GM21423 (cell line): Measurements from ENCODE around the gene SLC4A2.

Source experiments
- ATAC-seq: cut with Tn5 transposase; IDR thresholded peaks from one replicate; pipeline ENCODE4 v1.9.1; 2021; ENCODE audit warnings: mild to moderate bottlenecking, moderate library complexity; ENCODE audit not compliant: unreplicated experiment

The SLC4A2 gene

DNA sequence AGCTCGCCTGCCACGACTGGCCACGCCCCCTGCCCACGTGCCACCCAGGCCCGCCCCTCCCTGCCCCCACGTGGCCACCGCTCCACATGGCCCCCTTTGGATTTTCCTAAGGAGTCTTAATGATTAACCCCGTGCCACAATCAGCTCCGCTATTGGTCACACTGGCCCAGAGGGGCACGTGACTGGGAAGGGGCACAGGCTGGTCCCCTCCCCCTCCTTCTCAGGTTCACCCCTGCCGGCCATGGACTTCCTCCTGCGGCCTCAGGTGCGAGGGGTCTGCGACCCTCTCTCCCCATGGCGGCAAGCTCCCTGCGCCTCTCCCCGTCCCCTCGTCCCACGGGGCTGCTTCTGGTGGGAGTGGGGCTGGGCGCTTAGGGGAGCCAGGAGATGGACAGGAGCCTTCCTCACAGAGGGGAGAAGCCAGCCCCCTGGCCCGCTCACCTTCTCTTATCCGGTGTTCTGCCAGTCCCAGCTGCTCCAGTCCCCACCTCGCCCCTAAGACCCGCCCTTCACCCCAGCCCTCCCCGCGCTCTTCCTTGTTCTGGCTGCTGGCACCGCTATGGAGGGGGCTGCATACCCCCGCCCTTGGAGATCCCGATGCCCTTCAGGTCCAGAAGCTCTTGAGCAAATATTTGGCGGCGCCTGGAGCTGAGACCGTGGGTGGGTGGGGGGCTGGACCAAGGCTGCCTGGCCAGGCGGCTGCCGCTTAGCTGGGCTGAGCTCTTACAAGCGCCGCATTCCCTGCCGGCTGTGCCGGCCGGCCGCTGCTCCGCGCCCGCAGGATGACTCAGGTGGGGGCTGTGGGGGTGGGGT, 3.2 kb downstream of the SLC4A2 start:
- no peak for ATAC-seq

DNA sequence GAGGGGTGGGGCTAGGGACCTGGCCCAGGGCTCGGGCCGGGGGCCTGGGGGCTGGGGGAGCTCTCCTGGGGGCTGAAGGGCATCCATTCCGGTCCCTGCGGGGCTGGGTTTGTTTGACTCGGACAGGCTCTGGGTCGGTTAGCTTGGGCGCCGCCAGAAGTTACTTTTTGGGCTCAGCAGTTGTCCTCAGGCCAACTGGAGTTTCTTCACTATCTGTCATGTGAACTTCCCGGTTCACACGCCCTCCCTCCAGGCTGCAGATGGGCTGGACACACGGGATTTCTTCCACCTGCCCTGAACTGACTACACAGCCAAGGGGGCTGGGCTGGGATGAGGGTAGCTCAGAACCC, 3.8 kb downstream of the SLC4A2 start:
- no peak for ATAC-seq

DNA sequence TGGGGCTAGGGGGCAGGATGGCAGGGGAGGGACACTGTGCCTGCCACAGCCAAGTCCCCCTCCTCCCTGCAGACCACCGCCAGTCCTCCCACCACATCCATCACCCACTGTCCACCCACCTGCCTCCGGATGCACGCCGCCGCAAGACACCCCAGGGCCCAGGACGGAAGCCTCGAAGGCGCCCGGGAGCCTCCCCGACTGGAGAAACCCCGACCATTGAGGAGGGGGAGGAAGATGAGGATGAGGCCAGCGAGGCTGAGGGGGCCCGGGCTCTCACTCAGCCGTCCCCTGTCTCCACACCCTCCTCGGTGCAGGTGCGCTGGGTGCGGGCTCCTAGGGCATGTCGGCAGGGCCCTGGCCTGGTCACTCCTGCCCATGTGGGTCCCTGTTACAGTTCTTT, 5.1 kb downstream of the SLC4A2 start:
- ATAC-seq, result no peak

DNA sequence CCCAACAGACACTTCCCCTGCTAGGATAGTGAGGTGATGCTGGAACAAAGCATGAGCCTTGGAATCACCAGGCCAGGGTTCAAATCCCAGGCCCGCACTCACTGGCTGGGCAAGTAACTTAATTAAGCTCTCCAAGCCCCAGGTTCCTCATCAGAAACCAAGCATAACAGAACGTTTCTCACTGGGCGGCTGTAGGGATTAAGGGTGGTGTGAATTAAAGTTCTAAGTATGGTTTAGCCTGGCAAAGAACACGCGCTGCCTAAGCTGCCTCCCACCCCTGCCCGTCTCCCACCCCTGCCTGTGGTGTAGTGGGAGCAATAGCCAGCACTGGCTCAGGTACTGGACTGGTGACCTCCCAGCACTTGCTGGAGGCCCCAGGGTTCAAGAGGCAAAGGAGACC, 5.6 kb downstream of the SLC4A2 start:
- ATAC-seq, result no peak

DNA sequence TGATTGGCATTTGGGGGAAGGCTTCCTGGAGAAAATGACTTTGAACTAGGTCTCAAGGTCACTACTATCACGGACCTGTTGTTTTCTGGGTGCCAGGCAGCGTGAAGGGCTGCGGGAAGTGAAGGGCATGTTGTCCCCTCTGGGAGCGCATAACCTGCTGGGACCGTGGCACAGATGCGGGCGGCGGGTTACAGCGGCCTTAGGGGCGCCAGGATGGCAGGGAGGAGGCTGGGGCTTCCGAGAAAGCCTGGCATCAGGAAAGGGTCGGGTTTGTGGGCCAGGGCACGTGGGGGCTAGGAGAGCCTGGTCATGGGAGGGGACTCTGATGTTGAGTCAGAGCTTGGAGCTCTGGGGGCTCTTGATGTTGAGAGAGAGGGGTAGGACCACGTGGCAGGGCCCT, 6.1 kb downstream of the SLC4A2 start:
- no peak for ATAC-seq

DNA sequence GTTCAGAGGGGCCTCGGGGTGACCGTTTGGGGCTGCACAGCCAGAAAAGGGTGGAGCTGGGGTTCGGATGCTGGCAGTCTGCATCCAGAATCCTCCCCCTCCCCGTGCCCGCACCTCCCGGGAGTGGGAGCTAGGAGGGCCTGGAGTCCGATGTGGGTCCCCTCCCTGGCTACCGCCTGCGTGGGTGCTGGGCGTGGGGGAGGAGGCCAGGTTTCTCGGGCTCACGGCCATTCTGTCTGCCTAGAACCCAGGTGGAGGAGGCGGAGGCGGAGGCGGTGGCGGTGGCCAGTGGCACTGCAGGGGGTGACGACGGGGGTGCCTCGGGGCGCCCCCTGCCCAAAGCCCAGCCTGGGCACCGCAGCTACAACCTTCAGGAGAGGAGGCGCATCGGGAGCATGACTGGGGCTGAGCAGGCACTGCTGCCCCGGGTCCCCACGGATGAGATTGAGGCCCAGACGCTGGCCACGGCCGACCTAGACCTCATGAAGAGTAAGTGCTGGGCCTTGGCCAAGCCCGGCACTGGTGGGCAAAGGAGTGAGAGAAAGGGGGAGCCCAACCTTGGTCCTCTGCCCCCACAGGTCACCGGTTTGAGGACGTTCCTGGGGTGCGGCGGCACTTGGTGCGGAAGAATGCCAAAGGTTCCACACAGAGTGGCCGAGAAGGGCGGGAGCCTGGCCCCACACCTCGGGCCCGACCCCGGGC, 7.0 kb downstream of the SLC4A2 start:
- ATAC-seq, result no peak

DNA sequence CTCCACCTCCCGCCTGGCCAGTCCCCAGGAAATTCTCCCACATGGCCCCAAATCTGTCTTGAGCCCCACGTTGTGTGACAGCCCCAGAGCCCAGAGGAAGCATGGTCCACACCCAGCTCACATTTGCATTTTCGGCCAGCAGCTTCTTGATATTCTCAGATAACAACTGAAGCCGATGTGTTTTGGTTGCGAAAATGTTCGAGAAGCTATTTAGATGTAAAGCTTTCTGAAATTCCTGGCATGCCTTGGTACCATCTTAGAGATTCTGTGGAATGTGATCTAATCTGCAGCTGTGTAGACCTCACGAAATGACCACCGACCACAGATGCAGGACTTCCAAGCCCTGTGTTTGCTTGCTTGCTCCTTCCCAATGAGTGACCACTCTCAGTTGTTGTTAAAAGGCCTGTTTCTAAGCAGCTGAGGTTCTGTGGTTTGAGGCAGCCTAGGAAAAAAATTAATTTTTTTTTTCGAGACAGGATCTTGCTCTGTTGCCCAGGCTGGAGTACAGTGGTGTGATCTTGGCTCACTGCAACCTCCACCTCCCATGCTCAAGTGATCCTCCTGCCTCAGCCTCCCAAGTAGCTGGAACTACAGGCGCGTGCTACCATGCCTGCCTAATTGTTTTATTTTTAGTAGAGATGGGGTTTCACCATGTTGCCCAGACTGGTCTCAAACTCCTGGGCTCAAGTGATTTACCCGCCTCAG, 8.8 kb downstream of the SLC4A2 start:
- ATAC-seq, result no peak

DNA sequence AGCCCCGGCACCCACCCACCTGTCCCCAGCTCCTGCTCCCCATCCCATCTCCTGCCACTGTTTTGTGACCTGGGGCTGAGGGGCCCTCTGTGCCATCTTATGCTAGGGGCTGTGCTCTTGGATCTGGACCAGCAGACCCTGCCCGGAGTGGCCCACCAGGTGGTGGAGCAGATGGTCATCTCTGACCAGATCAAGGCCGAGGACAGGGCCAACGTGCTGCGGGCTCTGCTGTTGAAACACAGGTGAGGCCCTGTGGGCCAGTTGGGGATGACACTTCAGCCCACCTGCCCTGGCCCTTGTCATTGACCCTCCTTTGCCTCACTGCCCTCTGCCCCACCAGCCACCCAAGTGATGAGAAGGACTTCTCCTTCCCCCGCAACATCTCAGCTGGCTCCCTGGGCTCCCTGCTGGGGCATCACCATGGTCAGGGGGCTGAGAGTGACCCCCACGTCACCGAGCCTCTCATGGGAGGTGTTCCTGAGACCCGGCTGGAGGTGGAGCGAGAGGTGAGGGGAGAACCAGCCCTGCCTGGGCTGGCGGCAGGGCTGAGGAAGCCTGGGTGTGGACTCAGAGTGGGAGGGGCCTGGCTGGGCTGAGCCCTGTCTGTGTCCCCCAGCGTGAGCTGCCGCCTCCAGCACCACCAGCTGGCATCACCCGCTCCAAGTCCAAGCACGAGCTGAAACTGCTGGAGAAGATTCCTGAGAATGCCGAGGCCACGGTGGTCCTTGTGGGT, 10.6 kb downstream of the SLC4A2 start:
- ATAC-seq, result no peak

DNA sequence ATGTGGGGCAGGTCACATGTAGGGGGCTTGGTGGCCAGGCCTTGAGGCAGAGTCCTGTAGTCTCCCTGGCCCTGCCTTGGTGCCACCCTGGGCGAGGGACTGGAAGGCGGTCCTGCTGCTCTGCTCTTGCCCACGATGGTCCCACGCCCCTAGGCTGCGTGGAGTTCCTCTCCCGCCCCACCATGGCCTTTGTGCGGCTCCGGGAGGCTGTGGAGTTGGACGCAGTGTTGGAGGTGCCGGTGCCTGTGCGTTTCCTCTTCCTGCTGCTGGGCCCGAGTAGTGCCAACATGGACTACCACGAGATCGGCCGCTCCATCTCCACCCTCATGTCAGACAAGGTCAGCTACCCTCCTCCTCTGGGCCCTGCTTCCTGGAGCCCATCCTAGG, 11.2 kb downstream of the SLC4A2 start:
- no peak for ATAC-seq

DNA sequence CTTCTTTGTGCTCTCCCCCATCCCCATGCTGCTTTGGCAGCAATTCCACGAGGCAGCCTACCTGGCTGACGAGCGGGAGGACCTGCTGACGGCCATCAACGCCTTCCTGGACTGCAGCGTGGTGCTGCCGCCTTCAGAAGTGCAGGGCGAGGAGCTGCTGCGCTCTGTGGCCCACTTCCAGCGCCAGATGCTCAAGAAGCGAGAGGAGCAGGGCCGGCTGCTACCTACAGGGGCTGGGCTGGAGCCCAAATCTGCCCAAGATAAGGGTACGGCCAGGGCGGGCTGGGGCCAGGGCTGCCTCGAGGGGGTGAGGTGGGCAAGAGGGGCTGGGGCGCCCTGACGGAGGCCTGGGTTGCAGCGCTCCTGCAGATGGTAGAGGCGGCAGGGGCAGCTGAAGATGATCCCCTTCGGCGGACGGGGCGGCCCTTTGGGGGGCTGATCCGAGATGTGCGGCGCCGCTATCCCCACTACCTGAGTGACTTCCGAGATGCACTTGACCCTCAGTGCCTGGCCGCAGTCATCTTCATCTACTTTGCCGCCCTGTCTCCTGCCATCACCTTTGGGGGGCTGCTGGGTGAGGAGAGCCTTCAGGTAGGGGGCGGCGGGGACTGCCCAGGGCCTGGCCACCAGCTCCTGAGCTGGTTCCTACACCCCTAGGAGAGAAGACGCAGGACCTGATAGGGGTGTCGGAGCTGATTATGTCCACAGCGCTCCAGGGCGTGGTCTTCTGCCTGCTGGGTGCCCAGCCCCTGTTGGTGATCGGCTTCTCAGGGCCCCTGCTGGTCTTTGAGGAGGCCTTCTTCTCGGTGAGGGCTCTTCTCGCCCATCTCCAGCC, 11.9 kb downstream of the SLC4A2 start:
- ATAC-seq, result no peak

DNA sequence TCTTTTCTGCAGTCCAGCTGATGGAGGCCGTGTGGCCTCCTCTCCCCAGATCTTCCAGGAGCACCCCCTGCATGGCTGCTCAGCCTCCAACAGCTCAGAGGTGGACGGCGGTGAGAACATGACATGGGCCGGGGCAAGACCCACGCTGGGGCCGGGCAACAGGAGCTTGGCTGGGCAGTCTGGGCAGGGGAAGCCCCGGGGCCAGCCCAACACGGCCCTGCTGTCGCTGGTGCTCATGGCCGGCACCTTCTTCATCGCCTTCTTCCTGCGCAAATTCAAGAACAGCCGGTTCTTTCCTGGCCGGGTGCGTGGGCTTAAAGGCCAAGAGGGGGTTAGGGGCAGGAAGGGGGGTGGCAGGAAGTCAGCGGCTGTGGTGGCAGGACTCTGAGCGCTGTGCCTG, 14.6 kb downstream of the SLC4A2 start:
- no peak for ATAC-seq

DNA sequence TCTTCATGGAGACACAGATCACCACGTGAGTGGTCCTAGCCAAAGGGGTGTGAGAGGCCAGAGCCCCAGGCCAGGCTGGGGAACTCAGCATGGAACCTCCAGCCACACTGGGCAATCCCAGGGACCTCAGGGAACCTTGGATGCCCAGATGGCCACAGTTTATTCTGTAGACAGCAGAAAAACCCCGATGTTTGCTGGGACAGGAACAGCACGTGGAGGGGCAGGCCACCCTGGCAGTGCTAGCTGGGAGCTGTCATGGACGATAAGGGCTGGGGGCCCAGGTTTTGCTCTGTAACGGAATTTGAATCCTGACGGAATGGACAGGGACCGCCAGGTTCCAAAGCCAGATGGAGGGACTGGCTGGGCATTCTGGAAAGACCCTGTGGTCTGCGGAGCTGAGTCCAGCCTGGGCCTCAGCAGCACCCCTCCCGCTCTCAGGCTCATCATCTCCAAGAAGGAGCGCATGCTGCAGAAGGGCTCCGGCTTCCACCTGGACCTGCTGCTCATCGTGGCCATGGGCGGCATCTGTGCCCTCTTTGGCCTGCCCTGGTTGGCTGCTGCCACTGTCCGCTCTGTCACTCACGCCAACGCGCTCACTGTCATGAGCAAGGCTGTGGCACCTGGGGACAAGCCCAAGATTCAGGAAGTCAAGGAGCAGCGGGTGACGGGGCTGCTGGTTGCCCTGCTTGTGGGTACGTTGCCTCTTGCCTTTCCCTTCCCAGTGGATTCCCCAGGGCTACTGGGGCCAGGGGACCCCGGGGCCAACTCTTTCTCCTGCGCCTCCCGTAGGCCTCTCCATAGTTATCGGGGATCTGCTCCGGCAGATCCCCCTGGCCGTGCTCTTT, 15.7 kb downstream of the SLC4A2 start:
- ATAC-seq, result no peak

DNA sequence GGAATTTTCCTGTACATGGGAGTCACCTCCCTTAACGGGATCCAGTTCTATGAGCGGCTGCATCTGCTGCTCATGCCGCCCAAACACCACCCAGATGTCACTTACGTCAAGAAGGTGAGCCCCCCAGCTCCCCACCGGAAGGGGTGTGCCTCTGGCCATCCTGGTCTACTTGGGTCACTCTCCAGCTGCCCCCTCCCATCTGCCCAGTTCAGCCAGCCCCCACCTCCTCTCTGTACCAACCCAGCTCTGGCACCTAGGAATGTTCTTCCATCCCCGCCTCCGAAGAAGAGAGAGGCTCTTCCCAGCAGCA, 16.2 kb downstream of the SLC4A2 start:
- ATAC-seq, result no peak

DNA sequence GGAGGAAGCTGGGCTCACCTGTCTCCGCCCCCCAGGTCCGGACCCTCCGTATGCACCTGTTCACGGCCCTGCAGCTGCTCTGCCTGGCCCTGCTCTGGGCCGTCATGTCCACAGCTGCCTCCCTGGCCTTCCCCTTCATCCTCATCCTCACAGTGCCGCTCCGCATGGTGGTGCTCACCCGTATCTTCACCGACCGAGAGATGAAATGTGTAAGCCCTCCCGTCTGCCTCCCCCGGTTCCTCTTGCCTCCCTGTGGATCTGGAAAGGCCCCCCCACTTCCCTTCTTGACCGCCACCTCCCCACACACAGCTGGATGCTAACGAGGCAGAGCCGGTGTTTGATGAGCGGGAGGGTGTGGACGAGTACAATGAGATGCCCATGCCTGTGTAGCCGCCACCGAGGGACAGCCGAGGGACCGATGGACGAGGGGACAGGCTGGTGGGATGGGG, 16.6 kb downstream of the SLC4A2 start:
- ATAC-seq, result no peak

DNA sequence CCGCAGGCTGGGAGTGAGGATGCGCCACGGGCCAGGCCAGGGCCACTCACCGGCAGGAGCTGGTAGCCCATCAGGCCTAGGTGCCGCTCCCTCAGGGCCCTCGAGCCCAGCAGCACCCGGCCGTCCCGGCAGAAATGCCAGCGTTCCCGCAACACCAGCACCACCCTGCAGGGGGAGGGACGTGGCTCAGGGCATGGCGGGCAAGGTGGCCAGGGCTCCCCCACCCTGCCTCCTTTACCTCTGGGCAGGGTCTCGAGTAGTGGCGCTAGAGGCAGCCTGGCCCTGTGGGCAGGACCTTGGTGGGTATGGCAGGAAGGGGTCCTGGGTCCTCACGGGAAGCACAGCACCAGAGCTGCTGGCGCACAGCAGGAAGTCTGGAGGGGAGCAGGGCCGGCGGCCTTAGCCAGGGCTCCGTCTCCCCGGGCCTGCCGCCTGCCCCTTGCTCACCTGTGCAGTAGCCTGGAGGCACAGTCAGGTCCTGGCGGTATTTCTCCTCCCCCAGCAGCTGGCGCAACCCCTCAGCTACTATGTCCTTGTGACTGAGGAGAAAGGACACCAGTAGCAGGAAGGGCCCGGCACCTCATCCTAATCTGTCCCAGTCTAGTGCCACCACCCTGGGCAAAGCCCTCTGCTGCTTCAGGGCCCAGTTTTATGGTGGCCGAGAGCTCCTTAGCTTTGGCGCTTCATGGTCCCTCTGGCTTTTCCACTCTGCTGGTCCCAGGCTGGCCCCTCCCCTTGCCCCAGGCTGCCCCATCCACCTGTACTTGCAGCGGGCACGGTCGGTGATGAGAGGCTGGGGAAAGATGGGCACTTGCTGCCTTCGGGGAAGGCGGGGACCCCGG, 17.7 kb downstream of the SLC4A2 start:
- ATAC-seq, result no peak

DNA sequence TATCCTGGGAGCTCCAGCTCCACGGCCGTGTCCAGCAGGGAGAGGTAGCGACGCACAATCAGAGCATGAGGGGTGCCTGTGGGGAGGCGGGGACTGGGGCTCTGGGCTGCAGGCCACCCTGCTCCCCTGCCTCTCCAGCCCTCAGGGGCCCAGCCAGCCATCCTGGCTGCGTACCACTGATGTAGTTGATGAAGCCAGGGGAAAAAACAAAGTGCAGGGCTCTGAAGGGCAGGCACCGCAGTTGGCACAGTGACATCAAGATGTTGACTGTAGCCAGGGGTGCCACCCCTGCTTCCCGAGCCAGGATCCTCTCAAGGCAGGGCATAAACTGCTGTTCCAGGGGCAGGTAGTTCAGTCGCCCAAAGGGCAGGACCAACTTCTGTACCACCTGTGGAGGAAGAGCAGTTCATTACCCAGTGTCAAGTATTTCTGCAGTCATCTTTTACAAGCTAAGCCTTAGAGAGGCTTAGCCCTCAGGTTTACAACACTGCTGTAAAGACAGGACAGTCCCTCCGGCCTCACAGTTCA, 18.4 kb downstream of the SLC4A2 start:
- no peak for ATAC-seq

DNA sequence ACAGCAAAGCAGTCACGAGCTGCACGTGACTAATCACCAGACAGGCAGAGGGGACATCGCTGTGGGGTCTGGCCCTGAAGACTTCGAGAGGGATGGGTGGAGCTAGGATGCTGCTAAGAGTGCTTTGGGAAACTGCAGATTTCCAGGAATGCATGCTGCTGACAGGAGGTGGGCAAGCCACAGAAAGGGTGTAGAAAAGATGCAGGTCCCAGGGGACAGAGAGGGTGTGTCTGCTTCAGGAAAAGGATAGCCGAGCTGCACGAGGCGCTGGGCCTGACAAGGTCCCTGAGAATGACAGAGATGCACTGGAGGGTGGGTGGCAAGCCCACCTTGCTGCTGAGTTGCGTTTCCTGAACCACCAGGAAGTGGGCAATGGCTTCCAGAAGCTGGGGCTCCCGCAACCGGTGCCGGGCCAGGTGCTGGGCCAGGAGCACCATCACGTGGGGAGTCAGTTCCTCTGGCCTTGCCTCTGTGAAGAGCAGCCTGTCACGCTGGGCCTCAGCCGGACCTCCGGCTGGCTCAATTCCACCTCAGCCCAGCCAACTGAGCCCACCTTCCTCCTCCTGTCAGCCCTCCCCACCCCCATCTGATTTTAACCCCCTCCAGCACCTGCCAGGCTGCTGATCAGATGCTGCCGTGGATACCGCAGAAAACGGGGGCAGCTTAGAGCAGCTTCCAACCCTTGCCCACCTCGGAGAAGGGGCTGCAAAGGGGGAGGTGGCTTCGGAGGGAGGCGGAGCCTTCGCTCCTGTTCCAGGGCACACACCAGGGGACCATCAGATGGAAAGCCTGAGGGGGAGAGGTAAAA, 19.0 kb downstream of the SLC4A2 start:
- ATAC-seq, result no peak
